EH (cell line): Measurements from ENCODE around the gene CLRN1.

Experiments used
- DNase-seq: peaks from one replicate; pipeline ENCODE4 v3.0.0-alpha.2; 2015; ENCODE audit warnings: low read depth

The CLRN1 gene

DNA sequence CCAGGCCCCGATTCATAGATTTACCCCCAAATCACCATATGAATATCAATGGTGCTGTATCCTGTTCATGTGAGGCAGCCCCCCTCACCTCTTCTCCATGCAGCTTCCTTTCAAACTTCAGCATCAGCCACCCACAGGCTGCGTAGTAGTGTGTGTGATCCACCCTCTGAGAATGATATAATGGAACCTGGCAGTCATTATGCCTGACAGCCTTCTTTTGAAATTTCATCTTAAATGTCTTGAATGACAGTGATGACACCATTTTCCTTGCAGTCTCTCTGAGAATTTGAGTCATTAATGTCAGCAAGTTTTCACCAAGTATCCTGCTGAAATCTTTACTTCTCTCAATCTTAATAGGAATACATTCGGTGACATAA is 3.5 kb upstream of the CLRN1 start:
- no peak for DNase-seq

- DNase-seq = no peak
Measured at GRCh38 chr3:150975086-150975991, 2.8 kb upstream of the CLRN1 start.

GRCh38 chr3:150970665-150971324 is 1.7 kb downstream of the CLRN1 start:
- peak; percentile 64 for DNase-seq

- no peak for DNase-seq
Measured at GRCh38 chr3:150968341-150969035, 4.0 kb downstream of the CLRN1 start.

DNA sequence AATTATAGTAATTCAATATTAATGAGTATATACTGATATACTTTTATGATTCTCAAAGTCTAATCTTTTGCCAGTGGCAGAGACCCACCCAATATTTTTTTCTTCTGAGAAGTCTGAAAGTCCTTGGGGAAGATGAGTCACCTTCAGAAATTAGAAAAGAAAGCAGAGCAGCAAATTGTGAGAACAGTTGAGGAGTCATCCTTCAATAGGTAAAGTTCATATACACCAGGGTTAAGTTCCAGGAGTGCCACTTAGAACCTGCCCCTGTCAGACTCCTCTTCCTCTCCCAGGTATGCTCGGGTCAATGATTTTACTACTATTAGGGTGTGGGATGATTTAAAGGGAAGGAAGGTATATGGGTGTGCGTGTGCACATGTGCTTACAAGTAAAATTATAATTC is 7.1 kb downstream of the CLRN1 start:
- no peak for DNase-seq

DNA sequence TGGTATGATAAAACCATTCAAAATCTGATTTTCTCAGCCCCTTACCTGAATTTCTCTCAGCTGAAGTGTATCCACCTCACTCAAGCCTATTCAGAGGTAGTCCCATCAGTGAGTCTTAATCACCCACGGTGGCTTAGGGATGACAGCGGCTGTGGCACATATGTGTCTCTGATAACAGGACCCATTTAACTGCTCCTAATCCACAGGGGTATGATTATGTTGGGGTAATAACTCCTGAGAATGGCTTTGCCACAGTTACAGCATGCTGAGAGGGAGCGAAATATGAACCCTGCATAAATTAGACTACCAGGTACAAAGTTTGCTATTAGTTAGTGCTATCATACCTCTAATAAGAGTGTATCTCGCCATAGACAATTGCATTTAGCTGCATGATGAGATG is 10.6 kb downstream of the CLRN1 start:
- no peak for DNase-seq

DNA sequence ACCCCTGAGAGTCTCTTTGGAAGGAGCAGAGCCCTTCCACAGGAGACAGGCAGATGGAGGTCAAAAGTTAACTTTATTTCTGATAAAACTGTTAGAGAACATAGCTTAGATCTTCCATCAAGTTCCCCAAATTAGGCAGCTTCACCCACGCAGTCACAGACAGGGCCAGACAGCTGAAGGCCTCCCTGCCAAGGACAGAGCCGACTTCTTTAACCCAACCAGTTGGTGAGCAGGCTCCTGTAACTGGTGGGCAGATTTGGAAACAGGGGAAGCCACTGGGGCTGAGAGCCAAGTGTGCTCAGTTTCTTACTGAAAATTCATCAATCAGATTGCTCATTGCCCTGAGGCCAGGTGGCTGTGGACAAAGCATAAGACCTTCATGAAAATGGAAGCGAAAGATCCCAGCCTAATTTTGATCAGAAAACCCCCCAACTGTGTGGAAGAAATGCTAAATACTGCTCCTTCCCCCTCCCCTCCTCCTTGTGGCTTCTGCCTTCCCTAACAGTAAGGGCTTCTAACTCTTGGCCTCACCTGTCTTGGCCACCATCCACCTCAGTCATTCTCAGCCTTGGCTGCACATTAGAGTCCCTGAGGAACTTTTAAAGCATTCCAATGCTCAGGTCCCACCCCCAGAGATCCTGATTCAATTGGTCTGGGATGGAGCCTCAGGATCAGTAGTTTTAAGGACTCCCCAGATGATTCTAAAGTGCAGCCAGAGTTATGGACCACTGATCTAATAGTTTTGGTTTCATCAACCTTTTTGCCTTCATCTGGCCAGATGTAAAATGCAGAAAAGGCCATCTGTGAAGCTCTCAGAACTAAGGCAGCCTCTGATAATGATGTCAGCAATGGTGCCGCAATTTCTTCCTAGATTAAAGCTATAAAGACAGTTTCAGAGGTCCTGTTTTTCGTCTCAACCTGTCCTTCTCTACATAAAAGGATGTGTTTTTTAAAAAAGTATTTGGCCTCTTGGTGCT is 11.5 kb downstream of the CLRN1 start:
- no peak for DNase-seq

DNA sequence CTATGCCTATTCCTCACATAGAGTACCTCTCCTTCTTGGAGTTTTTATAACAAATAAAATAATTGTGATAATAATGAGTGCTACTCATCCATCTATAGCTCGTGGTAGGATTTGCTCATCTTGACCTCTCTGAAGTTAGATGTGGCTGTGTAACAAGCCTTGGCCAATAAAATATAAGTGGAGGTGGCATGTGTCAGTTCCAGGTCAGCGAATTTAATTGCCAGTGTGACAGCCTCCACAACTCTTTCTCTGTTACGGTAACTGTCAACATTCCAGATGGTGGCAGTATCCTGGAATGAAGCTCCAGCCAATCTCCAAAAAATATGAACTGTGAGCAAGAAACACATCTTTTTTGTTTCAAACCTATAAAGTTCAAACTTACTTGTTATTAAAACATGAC is 13.8 kb downstream of the CLRN1 start:
- no peak for DNase-seq

DNA sequence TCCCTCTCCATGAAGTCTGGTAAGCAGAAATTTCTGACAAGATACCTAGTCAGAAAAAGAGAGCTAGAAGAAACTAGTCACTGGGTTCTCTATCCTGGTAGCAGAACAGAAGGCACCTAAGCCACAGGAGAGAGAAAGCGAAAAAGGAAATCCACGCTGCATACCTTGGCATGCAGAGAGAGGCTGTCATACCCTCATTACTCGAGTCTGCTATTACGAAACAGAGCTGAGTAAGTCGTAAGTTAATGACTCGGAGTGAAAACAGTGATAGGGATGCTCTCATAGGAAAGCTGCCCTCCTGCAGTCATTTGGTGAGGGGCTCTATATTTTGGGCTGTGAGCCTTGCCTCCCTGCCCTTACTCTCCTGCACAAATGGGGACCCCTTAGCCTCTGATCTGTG is 16.2 kb downstream of the CLRN1 start:
- DNase-seq = peak; percentile 21

GRCh38 chr3:150951923-150952322 is 20.6 kb downstream of the CLRN1 start:
- no peak for DNase-seq

GRCh38 chr3:150945226-150946032 is 27.1 kb downstream of the CLRN1 start:
- peak; percentile 51 for DNase-seq

DNA sequence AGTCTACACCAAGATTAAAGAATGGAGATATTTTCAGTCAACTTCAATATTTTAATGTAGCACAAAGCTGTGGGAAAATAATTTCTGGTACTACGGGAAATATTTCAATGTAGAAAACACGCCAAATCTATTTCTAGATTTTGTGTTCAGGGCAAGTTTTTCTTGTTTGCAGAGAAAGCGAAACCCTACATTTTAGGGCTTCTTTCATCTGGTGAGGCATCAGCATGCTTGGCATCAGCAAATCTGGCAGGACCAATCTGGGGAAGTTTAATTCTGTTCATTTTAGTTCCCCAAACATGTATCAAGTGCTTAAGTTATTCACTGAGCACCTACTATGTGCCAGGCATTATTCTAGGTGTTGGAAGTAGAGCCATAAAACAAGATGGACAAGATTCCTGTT is 30.3 kb downstream of the CLRN1 start:
- DNase-seq = no peak

DNA sequence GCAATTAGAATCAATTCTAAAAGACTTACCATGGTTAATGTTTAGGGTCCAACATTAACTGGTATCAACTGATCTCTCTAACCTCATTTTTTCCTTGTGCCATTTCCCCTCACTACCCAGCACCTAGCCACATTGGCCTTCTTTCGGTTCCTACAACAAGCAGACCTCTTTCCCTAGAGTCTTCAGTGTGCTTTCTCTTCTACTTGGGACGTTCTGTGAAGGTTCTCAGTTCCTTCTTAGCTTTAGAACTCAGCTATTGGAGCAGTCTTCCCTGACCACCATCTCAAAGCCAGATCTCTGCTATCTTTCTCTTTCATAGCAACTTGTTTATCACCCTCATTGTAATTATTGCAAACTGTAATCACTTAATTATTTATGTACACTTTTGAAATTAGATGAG is 35.8 kb downstream of the CLRN1 start:
- no peak for DNase-seq

- no peak for DNase-seq
Measured at GRCh38 chr3:150933473-150933995, 39.0 kb downstream of the CLRN1 start.

DNA sequence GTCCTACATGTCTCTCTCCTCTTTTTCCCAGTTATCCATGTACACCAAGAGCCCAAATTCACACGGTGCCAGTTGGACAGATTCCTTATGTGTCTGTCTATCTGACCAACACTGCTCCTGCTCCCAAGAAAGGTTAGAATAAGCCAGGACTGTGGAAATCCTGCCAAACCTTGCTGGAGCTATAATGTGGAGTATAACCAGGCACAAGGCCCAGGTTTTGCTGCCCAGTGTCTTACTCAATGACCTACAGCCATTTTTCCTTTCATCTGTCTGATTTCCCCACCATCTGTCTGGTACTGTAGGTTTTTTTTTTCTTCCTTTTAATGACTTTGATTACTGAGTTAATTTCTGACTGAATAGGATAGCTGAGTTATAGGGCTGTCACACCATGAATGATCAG is 40.8 kb downstream of the CLRN1 start:
- DNase-seq = no peak

DNA sequence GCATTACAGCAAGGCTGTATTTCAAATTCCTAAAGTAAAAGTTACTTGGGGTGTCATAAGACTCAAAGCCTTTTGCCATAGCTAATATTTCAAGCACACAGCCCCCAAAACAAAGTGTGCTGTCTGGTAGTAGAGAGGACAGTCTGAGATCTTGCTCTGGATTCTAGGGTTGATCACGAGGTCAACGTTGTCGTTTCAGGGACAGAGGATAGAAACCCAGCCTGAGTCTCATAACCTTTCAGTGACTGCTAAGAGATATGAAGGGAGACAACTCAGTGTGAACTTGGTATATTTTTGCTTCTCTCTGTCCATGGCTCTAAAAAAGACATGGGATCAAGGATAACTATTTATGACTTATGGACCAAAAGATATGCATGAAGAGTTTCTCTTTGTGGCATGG is 41.7 kb downstream of the CLRN1 start:
- DNase-seq = no peak

- DNase-seq = no peak
Measured at GRCh38 chr3:150928234-150928633, 44.3 kb downstream of the CLRN1 start.

DNA sequence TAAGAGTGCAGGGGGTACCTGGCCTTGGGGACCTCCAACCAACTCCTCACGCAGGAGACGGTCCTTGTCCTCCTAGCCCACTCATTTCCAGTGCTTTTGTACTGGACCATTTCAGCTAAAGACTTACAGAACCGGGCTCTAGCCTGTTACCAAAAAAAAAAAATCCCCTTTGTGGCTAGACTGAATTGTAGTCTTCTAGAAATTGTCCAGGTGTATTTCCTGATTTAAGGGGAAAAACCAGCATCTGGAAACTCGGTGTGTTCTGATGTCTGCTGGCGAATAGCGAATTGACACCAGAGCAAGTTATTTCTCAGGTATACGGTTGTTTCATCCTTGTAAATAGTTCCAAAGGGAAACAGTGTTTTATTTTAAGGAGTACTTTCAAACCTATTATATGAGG is 46.2 kb downstream of the CLRN1 start:
- DNase-seq = no peak

- peak; percentile 10 for DNase-seq
Measured at GRCh38 chr3:150925751-150926201, 46.8 kb downstream of the CLRN1 start.

DNA sequence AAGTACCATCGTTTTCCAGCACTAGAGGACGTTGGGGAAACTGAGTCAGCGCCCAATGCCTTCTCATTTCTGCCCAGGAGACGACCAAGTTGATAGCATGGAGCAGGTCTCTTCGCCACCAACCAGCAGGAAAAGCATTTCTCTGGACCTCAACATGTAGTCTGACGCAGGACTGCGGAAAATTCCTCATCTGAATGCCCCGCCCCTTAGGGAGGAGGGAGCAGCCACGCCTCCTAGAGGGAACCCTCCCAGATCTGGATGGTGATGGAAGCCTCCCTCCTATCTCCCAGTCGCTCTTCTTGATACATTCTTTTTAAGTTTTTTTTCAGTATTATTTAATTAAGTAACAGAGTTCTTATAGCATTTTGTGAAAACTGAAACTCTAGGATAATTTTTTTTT is 49.9 kb downstream of the CLRN1 start:
- no peak for DNase-seq

DNA sequence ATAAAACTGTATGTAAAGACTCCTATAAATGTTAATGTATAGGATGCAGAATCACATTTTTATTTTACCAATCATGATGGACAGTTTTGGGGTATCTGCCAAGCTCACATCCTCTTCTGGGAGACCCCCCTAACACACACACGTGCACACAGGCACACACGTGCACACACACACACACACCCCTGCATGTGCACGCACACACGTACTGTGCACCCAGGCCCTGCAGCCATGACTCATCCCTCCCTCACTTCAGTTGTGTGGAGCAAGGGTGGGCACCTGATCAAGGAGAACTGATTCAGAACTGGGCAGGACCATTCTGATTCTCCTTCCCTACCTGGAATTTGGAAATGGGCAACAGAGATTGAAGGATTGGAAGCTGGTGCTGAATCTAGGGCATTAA is 51.3 kb downstream of the CLRN1 start:
- DNase-seq = no peak
